ENCODE results near the gene ATXN10.

ATXN10 gene

DNA sequence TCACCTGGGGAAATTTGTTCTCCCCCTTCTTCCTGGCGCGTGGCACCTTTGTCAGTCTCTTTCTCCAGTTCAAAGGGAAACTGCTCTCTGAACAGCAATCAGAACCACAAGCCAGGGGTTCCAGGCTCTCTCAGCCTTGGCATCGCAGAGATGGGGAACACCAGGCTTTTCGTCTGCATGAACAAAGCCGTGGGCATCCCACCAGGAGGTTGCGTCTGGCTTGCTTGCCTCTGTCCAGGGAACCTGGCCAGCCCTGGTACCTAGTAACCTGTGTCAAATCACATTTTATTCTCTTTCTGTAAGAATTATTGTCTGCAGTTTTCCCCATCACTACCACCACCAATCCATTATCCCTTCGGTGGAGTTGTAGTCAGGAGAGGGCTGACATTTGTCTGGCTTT lies 198.4 kb downstream of the ATXN10 start:
- no peak overlapping the region for H3K4me3 ChIP-seq (ENCODE audit: low read depth, low read length)
- no peak for DNase-seq (ENCODE audit: low read depth, low spot score)
- TF ChIP-seq, protein P1, sequence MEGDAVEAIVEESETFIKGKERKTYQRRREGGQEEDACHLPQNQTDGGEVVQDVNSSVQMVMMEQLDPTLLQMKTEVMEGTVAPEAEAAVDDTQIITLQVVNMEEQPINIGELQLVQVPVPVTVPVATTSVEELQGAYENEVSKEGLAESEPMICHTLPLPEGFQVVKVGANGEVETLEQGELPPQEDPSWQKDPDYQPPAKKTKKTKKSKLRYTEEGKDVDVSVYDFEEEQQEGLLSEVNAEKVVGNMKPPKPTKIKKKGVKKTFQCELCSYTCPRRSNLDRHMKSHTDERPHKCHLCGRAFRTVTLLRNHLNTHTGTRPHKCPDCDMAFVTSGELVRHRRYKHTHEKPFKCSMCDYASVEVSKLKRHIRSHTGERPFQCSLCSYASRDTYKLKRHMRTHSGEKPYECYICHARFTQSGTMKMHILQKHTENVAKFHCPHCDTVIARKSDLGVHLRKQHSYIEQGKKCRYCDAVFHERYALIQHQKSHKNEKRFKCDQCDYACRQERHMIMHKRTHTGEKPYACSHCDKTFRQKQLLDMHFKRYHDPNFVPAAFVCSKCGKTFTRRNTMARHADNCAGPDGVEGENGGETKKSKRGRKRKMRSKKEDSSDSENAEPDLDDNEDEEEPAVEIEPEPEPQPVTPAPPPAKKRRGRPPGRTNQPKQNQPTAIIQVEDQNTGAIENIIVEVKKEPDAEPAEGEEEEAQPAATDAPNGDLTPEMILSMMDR (IDR thresholded peaks at IDR 0.05; ENCODE audit: low read depth, low read length): no peak
- in situ Hi-C loops (cut with HindIII; ENCODE audit: low sequenced_read_pairs): no loop called here

DNA sequence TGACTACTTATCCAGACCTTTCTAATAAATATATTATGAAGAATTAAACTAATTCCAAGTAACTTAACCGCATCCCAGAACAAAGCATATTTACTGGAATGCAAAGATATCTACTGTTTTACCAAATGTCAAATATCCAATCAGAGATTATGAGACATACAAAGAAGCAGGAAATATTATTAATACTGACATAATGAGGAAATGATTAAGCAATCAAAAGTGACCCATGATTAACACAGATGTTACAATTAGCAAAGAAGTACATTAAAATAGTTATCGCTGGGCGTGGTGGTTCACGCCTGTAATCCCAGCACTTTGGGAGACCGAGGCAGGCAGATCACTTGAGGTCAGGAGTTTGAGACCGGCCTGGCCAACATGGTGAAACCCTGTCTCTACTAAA lies 200.1 kb downstream of the ATXN10 start:
- H3K4me3 ChIP-seq (ENCODE audit: low read depth, low read length): no peak overlapping the region
- DNase-seq (ENCODE audit: low read depth, low spot score): no peak
- in situ Hi-C loops (cut with HindIII; ENCODE audit: low sequenced_read_pairs): no loop called here
- TF ChIP-seq, protein P1 (IDR thresholded peaks at IDR 0.05; ENCODE audit: low read depth, low read length): no peak

DNA sequence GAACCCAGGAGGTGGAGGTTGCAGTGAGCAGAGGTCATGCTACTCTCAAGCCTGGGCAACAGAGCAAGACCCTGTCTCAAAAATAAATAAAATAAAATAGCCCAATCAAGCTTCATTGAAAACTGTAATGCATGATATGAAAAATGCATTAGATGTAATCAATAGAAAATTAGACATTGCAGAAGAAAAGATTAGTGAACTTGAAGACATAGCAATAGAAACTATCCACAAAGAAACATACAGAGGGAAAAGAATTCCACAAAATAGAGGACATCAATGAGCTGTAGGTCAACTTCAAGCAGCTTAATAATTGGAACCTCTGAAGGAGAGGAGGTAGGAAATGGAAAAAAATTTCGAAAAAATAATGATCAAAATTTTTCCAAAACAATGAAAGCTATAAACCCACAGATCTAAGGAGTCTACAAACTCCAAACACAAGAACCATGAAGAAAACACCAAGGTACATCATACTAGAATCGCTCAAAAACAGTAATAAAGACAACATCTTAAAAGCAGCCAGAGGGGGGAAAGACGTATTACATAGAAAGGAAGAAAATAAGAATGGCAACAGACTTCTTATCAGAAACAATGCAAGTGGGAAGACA lies 201.1 kb downstream of the ATXN10 start:
- in situ Hi-C loops (cut with HindIII; ENCODE audit: low sequenced_read_pairs): no loop called here
- TF ChIP-seq, protein P1 (IDR thresholded peaks at IDR 0.05; ENCODE audit: low read depth, low read length): no peak
- no peak for DNase-seq (ENCODE audit: low read depth, low spot score)
- H3K4me3 ChIP-seq (ENCODE audit: low read depth, low read length): no peak overlapping the region

DNA sequence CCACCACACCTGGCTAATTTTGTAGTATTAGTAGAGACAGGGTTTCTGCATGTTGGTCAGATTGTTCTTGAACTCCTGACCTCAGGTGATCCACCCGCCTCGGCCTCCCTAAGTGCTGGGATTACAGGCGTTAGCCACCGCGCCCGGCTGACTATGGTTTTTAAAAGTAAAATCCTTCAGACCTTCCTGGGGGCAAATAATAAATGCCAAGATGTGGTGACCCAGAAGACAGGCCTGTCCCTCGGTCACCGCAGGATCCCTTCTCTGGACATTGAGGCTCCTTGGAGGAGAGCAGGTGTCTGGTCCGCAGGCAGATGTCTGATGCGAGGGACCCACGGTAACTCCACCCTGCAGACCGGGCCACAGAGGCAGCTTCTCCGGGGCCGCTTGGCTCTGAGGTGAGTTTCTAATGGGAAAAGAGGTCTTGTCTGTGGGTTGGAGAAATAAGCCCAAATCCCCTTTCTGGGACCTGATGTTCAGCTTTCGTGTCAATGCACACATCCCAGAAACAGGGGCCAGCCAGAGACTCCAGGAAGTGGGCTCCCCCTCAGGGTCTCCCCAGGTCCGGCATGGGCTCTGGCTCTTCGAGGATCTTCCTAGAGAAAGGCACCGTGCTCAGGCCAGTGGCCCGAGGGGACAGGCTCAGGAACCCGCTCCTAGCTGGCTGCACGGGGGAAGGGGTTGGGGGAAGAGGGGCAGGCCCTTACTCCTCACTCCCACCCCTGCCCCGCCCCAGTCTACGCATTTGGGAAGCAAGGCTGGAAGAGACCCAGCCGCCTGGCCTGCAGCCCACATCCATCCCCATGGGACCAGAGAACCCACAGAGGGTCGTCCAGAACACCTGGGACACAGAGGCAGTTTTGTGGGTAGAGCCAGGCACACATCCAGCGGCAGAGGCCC lies 204.8 kb downstream of the ATXN10 start:
- TF ChIP-seq, protein P1 (IDR thresholded peaks at IDR 0.05; ENCODE audit: low read depth, low read length): no peak
- in situ Hi-C loops (cut with HindIII; ENCODE audit: low sequenced_read_pairs): no loop called here
- no peak overlapping the region for H3K4me3 ChIP-seq (ENCODE audit: low read depth, low read length)
- DNase-seq (ENCODE audit: low read depth, low spot score): no peak

DNA sequence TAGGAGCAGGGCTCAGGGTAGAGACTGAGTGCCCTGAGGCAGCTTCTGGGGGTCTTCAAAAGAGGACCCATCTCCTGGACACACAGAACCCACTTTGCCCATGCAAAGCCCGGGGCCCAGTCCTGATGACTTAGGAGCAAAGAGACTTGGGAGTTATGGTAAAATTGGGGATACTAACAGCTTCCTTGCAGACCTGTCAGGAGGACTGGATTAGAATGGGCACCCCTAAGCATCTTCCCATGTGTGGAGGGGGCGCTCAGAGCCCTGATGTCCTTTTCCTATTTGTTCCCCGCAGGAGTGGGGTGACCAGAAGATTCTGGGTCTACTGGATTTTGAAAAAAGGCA lies 205.4 kb downstream of the ATXN10 start:
- no peak overlapping the region for H3K4me3 ChIP-seq (ENCODE audit: low read depth, low read length)
- in situ Hi-C loops (cut with HindIII; ENCODE audit: low sequenced_read_pairs): no loop called here
- TF ChIP-seq, protein P1 (IDR thresholded peaks at IDR 0.05; ENCODE audit: low read depth, low read length): no peak
- DNase-seq (ENCODE audit: low read depth, low spot score): no peak

DNA sequence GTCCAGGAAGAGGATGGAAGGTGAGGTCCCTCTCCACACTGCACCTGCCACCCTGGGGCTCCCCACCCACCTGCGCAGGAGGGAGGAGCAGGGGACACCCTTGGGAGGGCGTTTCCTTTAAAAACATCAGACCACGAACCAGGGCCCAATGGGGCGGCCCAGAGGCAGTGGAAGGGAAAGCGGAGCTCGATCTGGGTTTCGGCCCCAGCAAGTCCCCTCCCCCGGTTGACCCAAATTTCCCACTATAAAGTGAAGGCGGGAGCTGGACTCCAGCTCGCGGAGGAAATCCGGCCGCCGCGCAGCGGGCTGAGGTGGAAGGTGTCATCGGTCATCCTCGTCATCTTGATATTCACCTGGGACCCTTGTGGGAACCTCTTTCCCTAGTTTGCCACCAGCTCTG lies 206.0 kb downstream of the ATXN10 start:
- no peak overlapping the region for H3K4me3 ChIP-seq (ENCODE audit: low read depth, low read length)
- DNase-seq (ENCODE audit: low read depth, low spot score): no peak
- TF ChIP-seq, protein P1 (IDR thresholded peaks at IDR 0.05; ENCODE audit: low read depth, low read length): no peak
- in situ Hi-C loops (cut with HindIII; ENCODE audit: low sequenced_read_pairs): no loop called here

Data from astrocyte of the spinal cord (primary cell).